Right lobe of liver (tissue), 4 donors: ENCODE measurements around the gene LRP2.

Experiments used
- POLR2A ChIP-seq: fragments of 450-650 bp; IDR thresholded peaks from one replicate; pipeline ENCODE4 v1.6.1; 2017; ENCODE audit warnings: antibody characterized with exemption, mild to moderate bottlenecking
- TF ChIP-seq, protein P1 (sequence below), 4 donors: fragments of 200-600 bp in 3 of 4; fragments of 450-650 bp in 1 of 4; IDR thresholded peaks; one replicate each; pipeline versions ENCODE4 v1.5.1 to v1.8.0; 2016 to 2022; ENCODE audit warnings: antibody characterized with exemption in 4 of 4, mild to moderate bottlenecking in 2 of 4
- donor health status: DM: no; HTN: no; CAD: no.
- donor health status: DM: no; HTN: no; CAD: no.
- donor health status: DM: no; HTN: yes; CAD: no.

DNA sequence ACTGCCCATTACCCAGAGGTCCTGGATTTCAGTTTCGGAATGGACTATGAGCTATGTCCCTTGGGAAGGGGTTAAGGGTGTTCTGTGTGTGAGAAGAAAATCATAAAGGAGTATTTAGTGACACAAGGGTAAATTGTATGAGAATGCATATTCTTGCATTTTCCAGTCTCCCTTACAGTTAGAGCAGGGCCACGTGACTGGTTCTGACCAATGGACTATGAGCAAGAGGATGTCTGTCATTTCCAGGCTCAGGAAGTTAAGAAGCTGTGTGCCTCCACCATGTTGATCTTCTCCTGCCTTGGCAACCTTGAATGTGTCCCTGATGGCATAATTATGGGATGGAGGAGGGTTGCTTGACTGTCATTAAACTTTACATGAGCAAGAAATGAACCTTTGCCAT is 198.0 kb downstream of the LRP2 start:
- TF ChIP-seq, protein P1, sequence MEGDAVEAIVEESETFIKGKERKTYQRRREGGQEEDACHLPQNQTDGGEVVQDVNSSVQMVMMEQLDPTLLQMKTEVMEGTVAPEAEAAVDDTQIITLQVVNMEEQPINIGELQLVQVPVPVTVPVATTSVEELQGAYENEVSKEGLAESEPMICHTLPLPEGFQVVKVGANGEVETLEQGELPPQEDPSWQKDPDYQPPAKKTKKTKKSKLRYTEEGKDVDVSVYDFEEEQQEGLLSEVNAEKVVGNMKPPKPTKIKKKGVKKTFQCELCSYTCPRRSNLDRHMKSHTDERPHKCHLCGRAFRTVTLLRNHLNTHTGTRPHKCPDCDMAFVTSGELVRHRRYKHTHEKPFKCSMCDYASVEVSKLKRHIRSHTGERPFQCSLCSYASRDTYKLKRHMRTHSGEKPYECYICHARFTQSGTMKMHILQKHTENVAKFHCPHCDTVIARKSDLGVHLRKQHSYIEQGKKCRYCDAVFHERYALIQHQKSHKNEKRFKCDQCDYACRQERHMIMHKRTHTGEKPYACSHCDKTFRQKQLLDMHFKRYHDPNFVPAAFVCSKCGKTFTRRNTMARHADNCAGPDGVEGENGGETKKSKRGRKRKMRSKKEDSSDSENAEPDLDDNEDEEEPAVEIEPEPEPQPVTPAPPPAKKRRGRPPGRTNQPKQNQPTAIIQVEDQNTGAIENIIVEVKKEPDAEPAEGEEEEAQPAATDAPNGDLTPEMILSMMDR (IDR thresholded peaks at IDR 0.05): no peak
- TF ChIP-seq POLR2A: no peak
